Activated gamma-delta T cell treated with anti-CD3 and anti-CD28 coated beads, Interleukin-2, amount 50 U/mL, for 16 hours (primary cell): Measurements from ENCODE around the gene FRMD4A.

Experiments used
- DNase-seq: peaks from one replicate; pipeline ENCODE4 v3.0.0-alpha.2; 2020; ENCODE audit warnings: low read depth

FRMD4A gene

DNA sequence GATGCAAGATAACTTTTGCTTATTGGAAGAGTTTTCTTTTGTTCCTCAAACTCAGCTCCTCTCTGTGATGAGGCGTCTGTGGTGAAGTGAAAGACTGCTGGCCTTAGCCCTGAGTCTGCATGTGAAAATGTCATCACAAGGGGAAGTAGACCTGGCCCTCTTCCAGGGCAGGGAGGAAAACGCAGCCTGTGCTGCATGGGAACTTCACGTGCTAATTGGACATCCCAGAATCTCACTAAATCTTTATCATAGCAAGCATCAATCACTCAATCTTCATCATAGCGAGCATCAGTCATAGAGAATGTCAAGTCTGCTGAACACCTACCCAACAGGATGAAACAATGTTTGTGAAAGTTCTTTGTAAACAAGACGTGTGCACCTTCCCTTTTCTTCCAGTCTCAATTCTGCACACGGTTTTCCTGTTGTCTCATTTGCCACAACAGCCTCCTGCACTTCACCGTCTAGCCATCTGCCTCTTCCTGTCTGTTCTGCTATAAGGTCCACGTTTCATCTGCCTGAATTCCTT is 314.6 kb downstream of the FRMD4A start:
- no peak for DNase-seq

DNA sequence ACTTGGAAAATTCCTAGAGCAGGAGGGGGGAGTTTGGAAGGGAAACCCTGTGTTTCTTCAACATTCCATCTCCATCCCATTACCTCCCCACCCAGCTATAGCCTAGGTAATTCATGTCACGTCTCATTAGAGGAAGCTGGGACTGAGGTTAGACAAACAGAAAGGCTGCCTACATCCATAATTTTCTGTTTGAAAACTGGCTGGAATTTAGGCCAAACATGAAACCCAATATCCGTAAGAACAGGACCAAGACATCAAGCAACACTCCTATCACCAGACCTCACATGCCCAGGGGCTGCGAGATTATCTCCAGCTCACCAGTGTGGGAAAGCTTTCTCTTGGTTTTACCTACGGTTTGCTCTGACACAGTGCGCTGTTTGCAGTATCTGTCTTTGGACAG is 316.3 kb downstream of the FRMD4A start:
- no peak for DNase-seq

DNA sequence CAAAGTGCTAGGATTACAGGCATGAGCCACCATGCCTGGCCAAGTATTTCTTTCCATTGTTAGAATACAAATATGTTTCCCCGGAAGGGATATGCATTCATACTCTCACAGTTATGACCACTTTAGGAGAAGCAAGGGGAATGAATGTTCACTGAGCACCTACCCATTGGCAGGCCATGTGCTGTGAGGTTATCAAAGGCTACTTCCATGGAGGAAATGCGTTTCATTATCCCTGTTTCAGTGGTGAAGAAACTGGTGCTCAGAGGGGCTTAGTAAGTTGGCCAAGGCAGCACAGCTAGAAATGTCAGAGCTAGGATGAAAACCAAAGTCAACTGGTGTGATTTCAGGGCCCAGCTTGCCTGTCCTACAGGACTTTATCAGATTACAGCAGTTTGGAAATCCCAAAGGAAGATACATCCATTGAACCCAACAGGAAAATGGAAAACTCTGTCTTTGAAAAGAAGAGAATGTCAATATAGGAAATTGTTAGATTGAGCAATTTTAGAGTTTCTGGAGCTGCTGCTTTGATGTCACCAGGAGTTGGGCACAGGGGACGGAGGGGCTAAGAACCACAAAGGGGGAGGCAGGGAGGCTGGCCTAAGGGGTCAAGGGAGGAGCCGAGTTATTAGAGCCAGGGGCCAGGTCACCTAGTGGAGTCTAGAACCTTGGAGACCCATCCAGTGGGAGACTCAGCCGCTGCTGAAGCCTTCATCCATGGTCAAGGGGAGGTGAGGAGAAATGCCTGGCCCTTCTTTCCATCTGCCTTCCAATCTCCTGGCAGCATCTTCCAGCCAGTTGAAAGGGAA is 319.8 kb downstream of the FRMD4A start:
- no peak for DNase-seq

DNA sequence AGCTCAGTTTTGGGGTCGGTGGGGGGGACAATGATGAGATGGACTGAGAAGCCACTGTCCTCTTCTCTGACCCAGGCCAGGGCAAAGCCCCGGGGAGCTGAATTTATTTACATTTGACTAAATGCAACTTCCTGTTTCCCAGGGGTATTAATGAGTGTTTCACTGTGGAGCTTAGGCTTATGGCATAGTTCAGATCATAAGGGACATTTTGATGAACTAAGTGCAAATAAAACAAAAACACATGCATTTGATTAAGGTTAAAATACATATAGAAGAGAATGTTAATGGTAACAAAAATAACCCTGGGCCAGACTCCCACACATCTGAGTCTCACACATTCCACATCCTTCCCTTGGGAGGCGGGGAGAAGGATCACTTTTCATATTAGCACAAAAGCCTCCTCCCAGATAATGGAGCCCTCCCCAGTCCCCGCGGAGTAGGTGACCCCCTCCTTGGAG is 320.6 kb downstream of the FRMD4A start:
- DNase-seq: no peak

DNA sequence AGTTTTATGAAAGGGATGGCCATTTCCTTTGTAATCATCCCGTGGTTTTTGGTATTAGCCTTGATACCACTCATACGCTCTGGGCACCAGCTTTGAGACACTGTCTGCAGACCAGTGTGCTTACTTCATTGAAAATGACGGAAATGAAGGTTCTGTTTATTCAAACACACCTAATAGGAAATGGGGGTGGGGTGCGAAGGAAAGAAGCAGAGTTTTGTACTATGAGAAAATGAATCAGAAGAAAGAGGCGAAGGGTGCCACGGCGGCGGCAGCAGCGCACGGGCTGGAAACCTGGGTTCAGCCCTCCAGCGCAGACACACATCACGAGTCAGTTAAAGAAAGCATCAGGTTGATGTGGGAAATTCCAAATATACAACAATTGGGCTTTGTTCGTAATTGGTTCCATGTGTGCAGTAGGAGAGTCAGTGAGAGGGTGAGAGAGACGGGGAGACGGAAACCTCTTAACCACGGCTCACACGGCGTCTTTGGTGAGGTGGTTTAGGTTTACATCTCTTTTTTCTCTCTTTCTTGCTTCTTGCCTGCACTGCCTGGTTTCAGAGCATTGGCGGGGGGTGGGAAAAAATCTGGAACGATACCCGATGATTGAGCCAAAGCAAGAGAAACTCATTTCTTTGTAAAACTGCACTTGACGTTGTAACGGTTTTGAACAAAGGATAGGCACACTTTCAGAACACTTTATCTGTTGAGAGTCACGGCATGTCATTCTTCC is 321.2 kb downstream of the FRMD4A start:
- DNase-seq: peak; percentile 20

GRCh38 chr10:14008740-14009080 is 322.0 kb downstream of the FRMD4A start:
- no peak for DNase-seq

DNA sequence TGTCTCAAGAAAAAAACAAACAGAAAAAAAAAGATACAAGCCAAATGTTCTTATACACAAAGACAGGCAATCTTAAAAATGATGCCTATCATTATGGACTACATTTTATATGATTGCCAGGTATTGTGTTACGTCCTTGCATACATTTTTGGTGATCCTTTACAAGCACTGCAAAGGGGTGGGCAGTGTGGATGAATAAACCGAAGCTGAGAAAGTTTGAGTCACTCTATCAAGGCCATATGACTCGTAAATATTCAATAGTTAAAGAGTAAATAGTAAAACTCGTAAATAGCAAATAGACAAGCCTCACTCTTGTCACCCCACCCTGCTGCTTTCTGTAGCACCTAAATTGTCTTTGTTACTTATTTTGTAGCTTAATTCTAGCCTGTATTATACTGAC is 326.2 kb downstream of the FRMD4A start:
- DNase-seq: no peak

DNA sequence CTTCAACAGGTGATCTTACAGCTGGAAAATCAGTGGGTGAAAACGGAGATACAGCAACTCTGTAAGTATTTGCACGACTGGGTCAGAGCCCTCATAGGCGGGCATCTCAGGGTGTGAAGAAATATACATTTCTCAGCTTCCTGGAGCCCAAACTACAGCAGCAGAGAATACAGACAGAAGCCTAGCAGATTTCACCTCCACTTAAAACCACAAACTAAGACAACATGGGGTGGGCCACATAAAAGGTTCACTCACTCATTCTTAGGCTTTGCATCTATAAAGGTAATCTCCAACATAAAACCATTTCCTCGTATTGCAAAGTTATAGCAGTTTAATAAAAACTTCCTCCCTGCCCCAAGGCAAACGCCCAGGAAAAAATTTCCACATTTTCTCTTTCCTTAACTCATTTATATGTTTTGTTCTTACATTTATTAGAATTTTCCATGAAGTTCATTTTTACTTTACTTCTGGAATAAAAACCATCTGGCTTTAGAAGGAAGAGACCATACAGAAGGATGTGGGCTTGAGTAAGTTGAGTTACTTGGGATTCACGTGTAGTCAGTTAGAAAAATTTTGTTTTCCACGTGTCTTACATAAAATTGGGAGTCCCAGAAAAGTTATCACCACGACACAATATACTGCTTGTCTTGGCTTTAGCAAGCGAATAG is 327.1 kb downstream of the FRMD4A start:
- DNase-seq: no peak

DNA sequence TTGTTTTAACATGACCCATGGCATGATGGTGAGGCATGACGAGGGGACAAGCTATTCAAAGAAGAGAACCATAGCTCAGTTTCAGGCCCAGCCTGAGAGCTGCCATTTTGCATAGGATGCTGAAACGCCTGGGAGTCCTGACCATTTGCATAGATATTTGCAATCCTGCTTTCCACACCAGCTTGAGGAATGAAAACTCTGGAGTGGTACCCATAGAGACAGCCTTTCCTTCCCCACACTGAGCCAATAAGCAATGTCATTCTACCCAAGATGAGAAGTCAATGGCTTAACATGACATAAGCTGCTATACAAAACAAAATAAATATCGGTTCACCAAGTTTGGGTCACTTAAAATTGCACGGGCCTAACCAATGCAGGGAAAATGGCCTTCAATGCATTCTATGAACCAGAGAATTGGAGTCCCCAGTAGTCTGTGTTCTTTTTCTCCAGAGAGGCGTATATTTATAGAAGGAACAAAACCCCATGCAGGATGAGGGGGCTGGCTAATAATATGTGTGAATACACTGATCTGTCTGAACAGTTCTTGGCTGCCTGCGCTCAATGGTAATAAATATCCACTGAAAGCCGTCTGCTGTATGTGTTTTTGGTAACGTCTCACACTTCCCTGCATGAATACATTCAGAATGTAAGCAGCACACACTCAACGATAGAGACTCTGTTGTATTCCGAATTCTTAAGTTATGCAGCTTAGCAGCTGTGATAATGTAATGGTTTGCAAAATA is 329.3 kb downstream of the FRMD4A start:
- no peak for DNase-seq

- no peak for DNase-seq
Measured at GRCh38 chr10:13998163-13998835, 332.4 kb downstream of the FRMD4A start.

DNA sequence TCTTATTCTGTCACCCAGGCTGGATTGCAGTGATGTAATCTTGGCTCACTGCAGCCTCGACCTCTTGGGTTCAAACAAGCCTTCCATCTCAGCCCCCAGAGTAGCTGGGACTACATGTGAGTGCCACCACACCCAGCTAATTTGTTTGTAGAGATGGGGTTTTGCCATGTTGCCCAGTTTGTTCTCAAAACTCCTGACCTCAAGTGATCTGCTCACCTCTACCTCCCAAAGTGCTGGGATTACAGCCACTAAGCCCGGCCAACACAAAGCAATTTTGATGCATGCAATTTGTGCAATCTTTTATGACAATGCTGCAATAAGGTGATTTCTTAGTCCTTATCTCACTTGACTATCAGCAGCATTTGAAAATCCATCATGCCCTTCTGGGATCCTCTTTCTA is 333.1 kb downstream of the FRMD4A start:
- no peak for DNase-seq

- DNase-seq: no peak
Measured at GRCh38 chr10:13994932-13995331, 335.8 kb downstream of the FRMD4A start.

GRCh38 chr10:13993673-13994089 is 337.0 kb downstream of the FRMD4A start:
- DNase-seq: no peak

DNA sequence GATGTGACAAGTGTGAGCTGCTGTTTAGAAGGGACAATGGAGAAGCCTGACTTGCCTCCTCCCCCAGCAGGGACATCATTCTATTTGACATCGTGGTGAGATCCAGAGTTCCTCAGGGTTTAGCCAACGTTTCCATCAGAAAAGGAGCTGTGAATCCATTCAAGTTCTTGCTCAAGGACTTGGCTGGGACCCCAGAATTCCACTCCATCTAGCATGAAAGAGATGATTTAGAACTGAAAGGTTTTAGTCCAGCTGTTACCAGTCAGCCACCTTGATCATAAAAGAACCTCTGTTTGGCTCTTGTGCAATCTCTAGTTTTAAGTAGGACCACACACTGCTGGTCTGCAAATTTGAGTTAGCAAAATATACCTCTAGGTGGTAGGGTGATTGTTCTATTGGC is 337.6 kb downstream of the FRMD4A start:
- no peak for DNase-seq

DNA sequence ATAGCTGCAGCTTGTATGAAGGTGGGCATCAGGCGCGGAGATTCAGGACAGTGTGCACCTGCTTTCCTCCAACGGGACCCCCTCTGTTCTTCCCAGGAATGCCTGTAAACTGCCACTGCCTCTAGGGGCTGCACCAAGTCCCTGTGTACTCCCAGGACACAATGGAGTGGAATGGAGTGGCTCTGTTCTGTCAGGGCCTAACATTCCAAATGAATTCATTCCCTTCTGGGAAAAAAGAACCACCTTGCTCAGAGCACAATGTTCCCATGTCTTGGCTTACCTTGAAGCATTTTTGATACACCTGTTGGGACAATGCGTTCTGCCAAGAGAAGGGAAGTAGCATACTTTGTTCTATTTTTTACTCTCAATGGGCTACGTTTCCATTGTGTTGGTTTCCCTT is 339.4 kb downstream of the FRMD4A start:
- no peak for DNase-seq

- no peak for DNase-seq
Measured at GRCh38 chr10:13990946-13991345, 339.8 kb downstream of the FRMD4A start.

GRCh38 chr10:13990392-13990805 is 340.3 kb downstream of the FRMD4A start:
- no peak for DNase-seq

- DNase-seq: no peak
Measured at GRCh38 chr10:13989616-13990015, 341.1 kb downstream of the FRMD4A start.

GRCh38 chr10:13987446-13987845 is 343.3 kb downstream of the FRMD4A start:
- no peak for DNase-seq

DNA sequence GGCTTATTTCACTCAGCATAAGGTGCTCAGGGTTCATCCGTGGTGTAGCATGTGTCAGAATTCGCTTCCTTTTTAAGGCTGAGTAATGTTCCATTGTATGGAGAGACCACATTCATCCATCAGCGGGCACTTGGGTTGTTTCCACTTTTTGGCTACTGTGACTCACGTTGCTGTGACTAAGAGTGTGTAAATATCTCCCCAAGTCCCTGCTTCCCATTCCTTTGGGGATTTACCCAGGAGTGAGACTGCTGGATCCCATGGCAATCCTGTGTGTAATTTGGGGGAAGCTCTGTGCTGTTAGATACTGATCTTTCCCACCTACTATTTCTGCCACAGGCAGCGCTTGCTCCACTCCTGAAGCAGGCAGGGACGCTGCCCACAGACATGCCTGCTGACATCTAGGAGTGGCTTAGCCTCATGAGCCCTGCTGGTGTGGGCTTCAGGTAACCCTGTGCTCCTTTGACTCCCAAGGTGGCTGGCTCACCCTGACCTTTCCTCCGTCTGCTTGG is 346.0 kb downstream of the FRMD4A start:
- no peak for DNase-seq

- no peak for DNase-seq
Measured at GRCh38 chr10:13983035-13983434, 347.7 kb downstream of the FRMD4A start.
